SH-SY5Y (cell line): Measurements from ENCODE around the gene RNASE11.

Experiments used
- GATA2 ChIP-seq: IDR thresholded peaks from 2 replicates; pipeline ENCODE4 v1.6.1; 2011; ENCODE audit warnings: mild to moderate bottlenecking, low read depth, low read length
- GATA3 ChIP-seq: IDR thresholded peaks from 2 replicates; pipeline ENCODE4 v1.6.1; 2011; ENCODE audit warnings: low read depth, mild to moderate bottlenecking, low read length, moderate library complexity

GRCh38 chr14:20578325-20578724 lies 9.5 kb downstream of the RNASE11 start:
- TF ChIP-seq GATA3 (no peak), GATA2 (no peak)
